A673 (cell line): ENCODE results near the gene KBTBD6. TPM values are rescaled to one million over a fixed set of nuclear protein-coding genes. Genes with fewer than 3 reads are reported as not detected.
"Not testable (repeated sequence)": the region's sequence is repeated elsewhere in the genome, so short reads cannot be mapped to it uniquely, and the experiment has no call there.

Source experiments
- BruUV-seq: library from RNA; stranded (reverse); fragments of 400-500 nt; replicated peaks from 2 replicates; lab custom pipeline; 2021; lab: Mats Ljungman, UMichigan
- CTCF ChIA-PET: fragments of 300-600 bp; sonication (Branson Sonifier 250); formaldehyde crosslinking; loops from one replicate; lab custom pipeline; 2022; ENCODE audit warnings: antibody characterized with exemption; lab: Charles Lee
- POLR2A ChIA-PET: fragments of 300-600 bp; sonication (Branson Sonifier 250); formaldehyde crosslinking; loops from one replicate; lab custom pipeline; 2022; ENCODE audit warnings: antibody characterized with exemption; ENCODE audit not compliant: low non-redundant PET; lab: Charles Lee
- DNase-seq: peaks from one replicate; pipeline ENCODE4 v3.0.0-alpha.2; 2015; ENCODE audit warnings: low spot score
- H3K27ac ChIP-seq: fragments of 200-600 bp; sonication (generic); 2 replicates; pipeline ENCODE4 v1.5.1; 2016; ENCODE audit warnings: mixed run types, low read depth, mild to moderate bottlenecking, mixed read lengths, antibody characterized with exemption, low read length; ENCODE audit not compliant: poor library complexity, severe bottlenecking
- H3K27me3 ChIP-seq: fragments of 200-600 bp; sonication (generic); replicated peaks from 2 replicates; pipeline ENCODE4 v1.6.1; 2017; ENCODE audit warnings: mixed run types, low read depth, mild to moderate bottlenecking, mixed read lengths, antibody characterized with exemption, low read length; ENCODE audit not compliant: insufficient read depth, poor library complexity
- H3K36me3 ChIP-seq: fragments of 200-600 bp; sonication (generic); 2 replicates; pipeline ENCODE4 v1.6.1; 2016; ENCODE audit warnings: mixed run types, mild to moderate bottlenecking, mixed read lengths, antibody characterized with exemption, low read length; ENCODE audit not compliant: insufficient read depth, poor library complexity, severe bottlenecking
- H3K4me1 ChIP-seq: fragments of 200-600 bp; sonication (generic); 2 replicates; pipeline ENCODE4 v1.6.1; 2017; ENCODE audit warnings: mixed run types, mild to moderate bottlenecking, mixed read lengths, antibody characterized with exemption, low read length; ENCODE audit not compliant: insufficient read depth, poor library complexity, severe bottlenecking
- H3K4me3 ChIP-seq: fragments of 200-600 bp; sonication (generic); 2 replicates; pipeline ENCODE4 v1.5.1; 2016; ENCODE audit warnings: low read depth, mixed run types, mild to moderate bottlenecking, mixed read lengths, low read length; ENCODE audit not compliant: poor library complexity, severe bottlenecking
- H3K9me3 ChIP-seq: fragments of 200-600 bp; sonication (generic); 2 replicates; pipeline ENCODE4 v1.6.1; 2016; ENCODE audit warnings: mixed run types, low read depth, mild to moderate bottlenecking, mixed read lengths, antibody characterized with exemption, low read length; ENCODE audit not compliant: poor library complexity, severe bottlenecking
- CTCF ChIP-seq: fragments of 300-800, 200-600 bp; sonication (generic); conservative IDR thresholded peaks from 2 replicates; pipeline ENCODE4 v1.5.1; 2017; ENCODE audit warnings: low read depth, mild to moderate bottlenecking, antibody characterized with exemption, low read length, moderate library complexity, mixed read lengths
- EZH2 ChIP-seq: fragments of 200-600 bp; sonication (generic); IDR thresholded peaks from 2 replicates; pipeline ENCODE4 v1.6.1; 2017; ENCODE audit warnings: borderline replicate concordance, low read depth, mild to moderate bottlenecking, mixed read lengths, antibody characterized with exemption, low read length; ENCODE audit not compliant: poor library complexity, severe bottlenecking
- intact Hi-C: fragments of 100-400 bp; cut with micrococcal nuclease; formaldehyde crosslinking; loops from one replicate; pipeline ENCODE4 v1.10.0; 2022; ENCODE audit not compliant: unreplicated experiment
- total RNA-seq: library from RNA; stranded (reverse); gene quantifications from 2 replicates; pipeline ENCODE4 v1.2.3, GENCODE V29; 2021

Gene KBTBD6
- total RNA-seq, 1 experiment from 2014 or later: 15.7 TPM

- DNase-seq: no peak
- Histone ChIP-seq H3K9me3 (peaks cover 2% of the 10 kb centered on the region), H3K27me3 (no peaks in the 10 kb centered on the region), H3K27ac (no peak overlapping the region), H3K4me3 (no peak overlapping the region), H3K36me3 (no peaks in the 10 kb centered on the region), H3K4me1 (no peaks in the 10 kb centered on the region)
- CTCF ChIA-PET: no interaction called here
- BruUV-seq: no TSS peak
- POLR2A ChIA-PET: no interaction called here
- intact Hi-C loops: loop anchor here (5.0 kb wide), 1 partner anchor 178 kb away; no protein-coding TSS in a partner anchor
- no peak for TF ChIP-seq CTCF
- no peak for TF ChIP-seq EZH2
Observed at GRCh38 chr13:41179593-41180250, 47.1 kb upstream of the KBTBD6 start.

- H3K27me3 ChIP-seq: no peaks in the 10 kb centered on the region
- no peaks in the 10 kb centered on the region for H3K4me1 ChIP-seq
- TF ChIP-seq CTCF (no peak), EZH2 (no peak)
- peaks cover 5% of the 10 kb centered on the region for H3K9me3 ChIP-seq
- no peak for DNase-seq
- ChIA-PET POLR2A (no interaction called here), CTCF (no interaction called here)
- intact Hi-C loops: loop anchor here (5.0 kb wide), 1 partner anchor 179 kb away; no protein-coding TSS in a partner anchor
- no peak overlapping the region for H3K4me3 ChIP-seq
- no peak overlapping the region for H3K27ac ChIP-seq
- H3K36me3 ChIP-seq: no peaks in the 10 kb centered on the region
- BruUV-seq: no TSS peak
Observed at GRCh38 chr13:41178040-41178439, 45.4 kb upstream of the KBTBD6 start.

- POLR2A ChIA-PET: no interaction called here
- TF ChIP-seq CTCF: no peak
- peaks cover 5% of the 10 kb centered on the region for H3K9me3 ChIP-seq
- DNase-seq: no peak
- CTCF ChIA-PET: no interaction called here
- H3K27me3 ChIP-seq: no peaks in the 10 kb centered on the region
- intact Hi-C loops: loop anchor here (5.0 kb wide), 1 partner anchor 180 kb away; no protein-coding TSS in a partner anchor
- no TSS peak for BruUV-seq
- no peaks in the 10 kb centered on the region for H3K36me3 ChIP-seq
- no peaks in the 10 kb centered on the region for H3K4me1 ChIP-seq
- no peak overlapping the region for H3K27ac ChIP-seq
- H3K4me3 ChIP-seq: no peak overlapping the region
Observed at GRCh38 chr13:41177616-41178015, 45.0 kb upstream of the KBTBD6 start.

GRCh38 chr13:41175576-41175975, 43.0 kb upstream of the KBTBD6 start:
- H3K4me1 ChIP-seq, BruUV-seq, H3K36me3 ChIP-seq, DNase-seq, H3K9me3 ChIP-seq, H3K4me3 ChIP-seq, POLR2A ChIA-PET, H3K27me3 ChIP-seq, H3K27ac ChIP-seq: not testable (repeated sequence)
- CTCF ChIA-PET: interaction anchor here (0.6 kb wide), 1 partner anchor 108 kb away, joined by 3 read pairs; no protein-coding TSS in a partner anchor
- intact Hi-C loops: loop anchor here (5.0 kb wide), 1 partner anchor 182 kb away; no protein-coding TSS in a partner anchor
